ENCODE results near the gene BPHL.

DNA sequence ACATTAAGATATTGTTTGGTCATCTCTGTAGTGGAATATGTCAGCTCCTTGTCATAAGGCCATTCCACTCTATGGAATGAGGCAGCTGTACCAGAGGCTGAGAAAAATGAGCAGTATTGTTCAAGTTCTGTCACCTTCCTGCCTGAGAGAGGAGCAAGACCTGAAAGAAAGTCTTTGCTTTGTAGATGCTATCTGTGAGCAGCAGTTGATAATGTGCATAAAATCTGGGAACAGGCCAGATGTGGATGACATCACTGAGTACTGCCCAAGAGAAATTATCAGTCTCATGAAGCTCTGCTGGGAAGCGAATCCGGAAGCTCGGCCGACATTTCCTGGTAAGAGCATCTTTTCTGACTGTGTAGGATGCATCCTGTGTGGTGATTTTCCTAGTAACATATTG lies 33.4 kb upstream of the BPHL start:
- TF ChIP-seq YY1 (IDR thresholded peaks at IDR 0.05; ENCODE audit: insufficient read depth, insufficient read length), result no peak
- TF ChIP-seq SUZ12 (IDR thresholded peaks at IDR 0.05; ENCODE audit: extremely low read depth, insufficient read depth, insufficient read length), result no peak
